ENCODE measurements around the gene ARAP1. TPM values are rescaled to one million over a fixed set of nuclear protein-coding genes. Genes with fewer than 3 reads are reported as not detected.

Gene ARAP1
- total RNA-seq, 1 donor from 2014 or later: 76.8 TPM

DNA sequence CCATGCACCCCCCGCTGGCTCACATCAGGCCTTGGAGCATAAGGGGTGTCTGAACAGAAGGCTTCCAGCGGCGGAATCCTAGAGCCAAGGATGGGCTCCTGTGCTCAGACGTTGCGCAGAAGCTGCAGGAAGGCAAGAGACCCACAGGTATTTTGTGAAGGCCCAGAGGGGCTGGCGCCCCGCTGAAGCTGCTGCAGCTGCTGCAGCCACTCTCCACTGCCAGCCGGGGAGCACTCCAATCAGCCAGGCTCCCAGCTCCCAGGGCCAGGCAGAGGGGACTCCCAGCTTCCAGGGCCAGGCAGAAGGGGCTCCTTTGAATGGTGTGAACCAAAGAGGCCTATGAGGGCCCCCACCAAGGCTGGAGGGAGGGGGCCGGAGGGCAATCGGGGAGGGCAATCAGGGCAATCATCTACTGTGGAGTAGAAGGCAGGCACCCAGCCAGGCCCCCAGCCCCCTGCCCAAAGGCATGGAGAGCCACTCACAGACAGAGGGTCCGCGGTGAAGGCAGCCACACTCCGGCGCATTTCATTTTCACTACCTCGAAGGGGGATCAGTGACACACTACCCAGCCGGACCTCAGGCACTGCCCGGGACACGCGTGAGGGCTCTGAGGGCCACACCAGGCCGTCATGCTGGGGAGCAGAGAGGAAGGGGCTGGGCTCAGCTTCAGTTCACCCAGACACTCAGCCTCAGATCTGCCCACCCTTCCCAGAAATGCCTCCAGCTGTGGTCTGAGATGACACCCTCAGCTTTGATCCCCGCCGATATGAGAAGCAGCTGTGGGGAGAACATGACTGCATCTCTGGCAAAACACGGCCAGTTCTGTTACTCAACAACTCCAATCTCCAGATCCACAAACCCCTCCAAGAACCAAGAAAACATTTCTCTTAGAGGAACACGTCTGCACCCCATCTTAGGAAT, 66.4 kb downstream of the ARAP1 start:
- no peak for DNase-seq (ENCODE audit: low read depth in 2 of 2)

DNA sequence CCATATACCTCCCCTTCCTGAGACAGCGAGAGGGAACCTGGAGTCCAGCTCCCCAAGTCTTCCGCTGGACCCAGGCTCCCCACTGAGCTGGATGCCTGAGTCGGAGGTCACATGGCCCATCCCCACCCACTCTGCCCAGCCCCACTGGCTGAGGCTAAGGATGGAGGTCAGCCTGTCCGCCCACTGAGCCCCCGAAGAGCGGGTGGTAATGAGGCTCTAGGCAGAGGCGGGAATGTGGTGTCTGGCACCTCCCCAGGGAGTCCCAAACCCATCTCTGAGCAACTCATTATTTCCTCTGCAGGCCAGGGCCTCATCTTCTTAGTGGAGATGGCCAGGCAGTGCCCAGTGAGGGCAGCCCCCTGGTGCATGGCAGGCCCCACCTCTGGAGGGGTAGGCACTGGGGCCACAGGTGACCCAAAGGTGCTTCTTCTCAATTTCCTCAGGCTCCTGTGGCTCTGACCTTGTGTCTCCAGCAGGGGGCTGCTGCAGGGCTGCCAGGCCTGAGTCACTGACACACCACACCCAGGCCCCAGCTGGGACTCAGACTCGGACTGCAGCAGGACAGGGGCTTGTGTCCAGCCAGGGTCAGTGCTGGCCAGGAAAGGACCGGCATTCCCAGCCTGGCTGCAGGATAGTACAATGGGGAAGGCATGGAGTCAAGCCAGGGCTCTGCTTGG, 67.8 kb downstream of the ARAP1 start:
- peak; percentile 69 to 77 for DNase-seq (ENCODE audit: low read depth in 2 of 2)

DNA sequence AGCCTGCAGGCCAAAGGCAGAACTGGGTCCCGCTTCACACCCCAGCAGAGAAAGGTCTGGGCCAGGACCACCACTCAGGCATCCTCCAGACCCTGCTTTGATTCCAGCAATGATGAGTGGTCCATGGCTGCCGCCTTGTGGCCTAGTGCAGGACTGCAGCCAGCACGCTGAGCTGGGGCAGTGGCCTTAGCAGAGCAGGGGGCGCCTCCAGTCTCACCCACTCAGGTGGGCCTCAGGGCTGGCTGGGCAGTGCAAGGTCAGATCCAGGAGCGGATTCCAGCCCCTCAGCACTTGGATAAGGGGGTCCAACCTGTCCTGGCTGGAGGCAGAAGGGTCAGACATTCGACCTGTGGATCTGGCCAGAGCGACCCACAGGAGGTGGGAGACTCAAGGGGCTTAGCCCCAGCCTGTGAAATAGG, 68.4 kb downstream of the ARAP1 start:
- DNase-seq (ENCODE audit: low read depth in 2 of 2): peak; percentile 48 to 67

DNA sequence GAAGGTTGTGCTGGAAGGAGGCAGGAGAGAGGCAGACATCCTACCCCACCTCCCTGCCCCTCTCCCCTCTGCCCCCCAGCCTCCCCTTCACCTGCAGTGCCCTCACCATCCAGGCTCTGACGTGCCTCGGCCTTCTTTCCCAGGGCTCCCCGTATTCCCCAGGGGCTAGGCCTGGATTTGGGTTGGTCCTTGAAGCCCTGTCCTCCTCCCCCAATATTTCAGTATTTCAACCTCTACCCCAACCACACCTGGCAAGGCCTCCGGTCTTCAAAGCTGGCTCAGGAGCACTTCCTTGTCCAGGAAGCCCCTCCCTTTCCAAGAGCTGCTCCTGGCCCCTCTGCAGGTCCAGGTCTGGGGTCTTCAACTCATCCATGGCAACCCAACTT, 69.4 kb downstream of the ARAP1 start:
- no peak for DNase-seq (ENCODE audit: low read depth in 2 of 2)

DNA sequence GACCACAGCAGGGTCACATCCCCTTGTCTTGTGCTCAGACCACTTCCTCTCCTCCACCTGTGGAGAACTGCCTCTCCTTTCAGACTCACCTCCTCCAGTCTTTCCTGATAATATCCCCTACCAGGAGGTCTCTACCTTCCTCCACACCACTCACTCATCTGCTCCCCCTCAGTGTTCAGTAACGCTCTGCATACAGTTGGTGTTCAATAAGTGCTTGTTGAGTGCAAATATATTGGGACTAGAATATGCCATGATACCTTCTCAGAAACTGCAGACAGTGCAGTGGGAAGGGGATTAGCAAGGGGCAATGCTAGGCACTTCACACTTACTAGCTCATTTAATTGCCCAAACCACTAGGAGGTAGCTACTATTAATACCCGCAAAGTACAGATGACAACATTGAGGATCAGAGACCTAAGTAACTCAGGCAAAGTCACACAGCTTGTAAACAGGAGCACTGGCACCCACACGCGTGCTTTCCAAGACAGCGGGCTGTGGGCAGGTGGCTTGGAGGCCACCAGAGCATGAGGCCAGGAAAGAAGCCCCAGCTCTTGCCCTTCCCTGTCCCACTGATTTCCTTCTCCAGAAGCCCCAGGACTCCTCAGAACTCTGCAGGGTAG, 69.9 kb downstream of the ARAP1 start:
- no peak for DNase-seq (ENCODE audit: low read depth in 2 of 2)

DNA sequence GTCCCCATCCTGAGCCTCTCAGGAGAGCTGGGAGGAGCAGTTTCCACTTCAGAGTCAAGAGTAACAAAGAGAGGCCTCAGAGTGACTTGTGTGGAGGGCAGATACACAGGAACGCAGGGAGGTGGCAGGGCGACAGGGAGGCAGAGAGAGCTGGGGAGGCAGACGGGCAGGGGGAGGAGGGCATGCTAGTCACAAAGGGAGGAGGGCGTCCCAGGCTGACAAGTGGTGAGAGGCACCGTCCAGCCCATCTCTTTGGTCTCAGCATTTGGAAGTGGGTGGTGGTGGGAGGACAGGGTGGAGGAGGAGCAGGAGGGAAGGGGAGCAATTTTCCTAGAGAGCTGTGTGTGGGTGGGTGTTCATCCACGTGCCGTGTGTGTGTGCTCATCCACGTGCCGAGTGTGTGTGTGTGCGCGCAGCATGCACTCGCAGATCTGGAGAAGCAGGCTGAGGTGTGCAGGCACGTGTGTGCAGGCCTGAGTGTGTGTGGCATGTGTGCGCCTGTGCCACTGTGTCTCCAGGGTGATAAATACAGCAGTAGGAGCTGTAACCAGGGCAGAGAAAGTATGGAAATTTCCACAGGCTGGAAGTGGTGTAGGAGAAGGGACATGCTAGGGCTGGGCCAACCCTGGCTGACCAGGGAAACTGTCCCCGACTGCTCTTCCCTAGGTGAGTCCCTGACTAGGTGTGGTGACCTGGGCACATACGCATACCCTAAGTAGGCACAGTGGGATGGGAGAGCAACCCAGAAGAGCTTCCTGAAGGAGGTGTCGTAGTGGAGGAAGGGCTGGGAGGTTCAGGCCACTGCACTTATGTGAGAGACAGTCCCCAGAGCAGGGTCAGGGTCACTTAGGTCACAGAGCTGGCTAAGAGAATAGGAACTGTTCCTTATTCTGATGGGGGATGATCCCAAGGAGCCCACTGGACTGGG, 70.7 kb downstream of the ARAP1 start:
- DNase-seq (ENCODE audit: low read depth in 2 of 2): peak in 1 of 2 donors; percentile 43

DNA sequence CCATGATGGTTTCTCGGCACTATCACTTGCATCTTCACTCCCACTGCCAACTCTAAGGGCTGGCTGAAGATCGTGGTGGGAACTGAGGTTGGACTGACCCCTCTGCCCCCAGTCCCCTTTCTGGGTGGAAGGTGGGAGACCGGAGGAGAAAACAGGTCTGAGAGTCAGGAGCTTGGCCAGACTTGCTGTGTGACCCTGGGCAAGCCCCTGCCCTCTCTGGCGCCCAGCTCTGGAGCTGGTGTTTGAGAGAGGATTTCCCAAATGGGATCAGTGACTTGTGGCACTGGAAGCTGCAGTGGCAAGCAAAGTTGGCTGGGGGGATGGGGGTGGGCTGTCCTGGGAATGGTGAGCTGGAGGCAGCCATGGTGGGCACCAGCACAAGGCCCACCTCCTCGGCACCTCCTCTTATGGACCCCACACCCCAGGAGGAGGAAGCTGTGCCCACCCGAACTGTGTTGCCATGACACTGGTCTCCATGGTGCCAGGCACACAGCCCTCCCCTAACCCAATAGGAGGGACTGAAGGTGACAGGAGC, 71.5 kb downstream of the ARAP1 start:
- no peak for DNase-seq (ENCODE audit: low read depth in 2 of 2)

DNA sequence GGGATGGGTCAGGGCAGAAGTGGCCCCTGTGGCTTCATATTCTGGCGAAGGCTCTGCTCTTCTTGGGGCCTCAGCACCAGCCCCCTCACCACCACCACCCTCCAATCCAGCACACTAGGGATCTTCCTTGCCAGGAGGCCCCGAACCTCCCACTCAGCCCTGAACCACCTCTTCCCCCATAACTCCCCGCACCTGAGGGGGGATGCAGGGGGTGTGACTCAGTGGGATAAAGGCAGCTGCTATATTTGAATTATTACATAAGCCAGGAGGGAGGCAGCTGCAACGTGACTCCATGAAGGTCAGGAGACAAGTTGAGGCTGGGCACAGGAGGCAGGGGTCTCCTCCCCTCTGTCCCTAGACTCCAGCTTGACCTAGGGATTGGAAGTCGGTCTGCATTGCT, 72.3 kb downstream of the ARAP1 start:
- DNase-seq (ENCODE audit: low read depth in 2 of 2): no peak

DNA sequence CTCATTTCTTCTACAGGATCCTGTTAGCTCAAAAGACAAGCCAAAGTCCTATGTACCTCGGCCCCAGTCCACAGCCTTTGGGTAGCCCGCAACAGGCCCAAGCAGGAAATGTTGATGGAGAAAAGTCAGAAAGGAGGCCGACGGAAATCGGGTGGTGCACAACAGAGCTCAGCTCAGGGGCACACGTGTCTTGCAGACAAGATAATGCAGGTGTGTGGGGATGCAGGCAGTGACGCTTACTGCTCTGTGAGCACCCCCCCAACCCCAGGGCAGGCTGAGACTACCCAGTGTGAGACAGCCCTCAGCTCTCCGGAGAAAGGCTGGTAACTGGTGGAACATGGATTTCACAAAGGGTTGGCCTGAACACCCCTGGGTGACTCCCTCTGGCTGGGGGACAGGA, 73.7 kb downstream of the ARAP1 start:
- DNase-seq (ENCODE audit: low read depth in 2 of 2): no peak

DNA sequence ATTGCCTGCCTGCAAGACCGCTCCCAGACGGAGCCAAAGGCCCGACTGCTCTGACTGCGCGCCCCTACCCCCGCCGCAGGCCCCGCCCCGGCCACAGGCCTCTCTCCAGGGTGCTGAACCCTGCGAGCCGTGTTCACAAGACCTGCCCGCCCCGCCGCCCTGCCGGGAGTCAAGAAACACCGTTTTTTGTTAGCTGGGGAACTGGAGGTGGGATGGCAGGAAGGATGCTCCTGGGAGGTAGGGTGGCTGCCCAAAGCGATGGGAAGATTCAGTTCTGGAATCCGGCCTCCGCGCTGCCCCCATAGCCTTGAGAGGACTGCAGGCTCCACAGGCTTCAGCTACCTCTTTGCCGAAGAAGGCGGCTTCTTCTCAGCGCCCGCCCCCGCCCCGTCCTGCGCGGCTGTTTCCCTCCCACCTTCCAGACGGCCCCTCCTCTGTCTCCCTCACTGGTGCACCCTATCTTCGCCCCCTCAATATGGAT, 75.3 kb downstream of the ARAP1 start:
- DNase-seq (ENCODE audit: low read depth in 2 of 2): peak; percentile 44 to 60

DNA sequence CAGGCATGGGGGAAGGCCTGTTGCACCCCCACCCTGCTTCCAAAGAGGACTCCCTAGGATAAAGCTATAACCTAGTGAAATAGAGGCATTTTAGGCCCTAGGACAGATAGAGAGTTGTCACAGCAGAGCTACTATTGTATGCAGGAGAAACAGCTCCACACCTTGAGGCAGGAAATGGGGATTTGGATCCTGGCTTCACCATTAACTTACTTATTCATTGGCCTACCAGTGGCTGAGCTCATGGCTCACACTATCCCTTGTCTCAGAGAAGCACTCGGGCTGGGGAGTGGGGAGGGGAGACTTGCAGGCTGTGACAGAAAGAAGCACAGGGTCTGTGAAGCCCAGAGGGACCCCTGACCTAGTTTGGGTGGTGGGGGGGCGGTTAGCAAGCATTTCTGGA, 77.0 kb downstream of the ARAP1 start:
- no peak for DNase-seq (ENCODE audit: low read depth in 2 of 2)

DNA sequence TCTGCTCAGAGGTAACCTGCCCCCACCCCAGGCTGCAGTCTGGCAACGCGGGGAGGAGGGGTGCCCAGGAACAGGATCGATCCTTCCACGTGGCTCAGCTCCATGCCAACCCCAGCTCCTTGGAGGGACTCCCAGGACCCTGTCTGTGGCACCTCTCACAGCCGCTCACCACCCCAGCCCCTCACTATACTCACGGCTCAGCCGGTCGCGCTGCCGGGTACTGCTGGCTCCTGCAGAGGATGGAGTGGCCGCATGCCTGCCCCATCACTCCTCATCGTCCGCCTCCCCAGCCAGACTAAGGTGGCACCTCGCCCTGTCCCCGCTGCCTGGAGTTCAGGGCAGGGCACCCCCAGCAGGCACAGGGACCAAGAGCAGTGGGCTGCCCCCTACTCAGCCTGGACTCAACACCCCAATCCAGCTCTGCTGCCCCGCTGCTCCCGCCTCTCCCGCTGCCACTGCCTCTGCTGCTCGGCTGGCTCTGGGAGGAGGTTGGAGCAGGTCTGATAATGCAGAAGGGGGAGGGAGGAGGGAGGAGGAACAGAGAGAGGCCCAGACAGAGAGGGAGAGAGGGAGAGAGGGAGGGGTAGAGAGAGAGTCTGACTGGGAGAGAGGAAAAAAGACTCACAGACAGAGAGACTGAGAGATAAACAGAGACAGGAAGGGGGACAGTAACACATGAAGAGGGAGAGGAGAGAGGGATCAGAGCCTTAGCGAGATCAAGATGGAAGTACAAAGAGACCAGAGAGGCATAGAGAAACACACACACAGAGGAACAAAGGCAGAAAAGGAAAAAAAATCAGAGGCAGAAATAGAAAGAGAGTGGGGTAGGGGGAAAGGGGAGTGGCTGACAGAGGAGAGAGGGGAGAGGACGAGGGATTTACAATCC, 78.0 kb downstream of the ARAP1 start, which contains the start of gene PDE2A:
TSS of gene PDE2A (minus strand) at position 480 of the 886 bp plus-strand sequence. CDS start at position 265, 215 bp downstream.
- DNase-seq (ENCODE audit: low read depth in 2 of 2): no peak

DNA sequence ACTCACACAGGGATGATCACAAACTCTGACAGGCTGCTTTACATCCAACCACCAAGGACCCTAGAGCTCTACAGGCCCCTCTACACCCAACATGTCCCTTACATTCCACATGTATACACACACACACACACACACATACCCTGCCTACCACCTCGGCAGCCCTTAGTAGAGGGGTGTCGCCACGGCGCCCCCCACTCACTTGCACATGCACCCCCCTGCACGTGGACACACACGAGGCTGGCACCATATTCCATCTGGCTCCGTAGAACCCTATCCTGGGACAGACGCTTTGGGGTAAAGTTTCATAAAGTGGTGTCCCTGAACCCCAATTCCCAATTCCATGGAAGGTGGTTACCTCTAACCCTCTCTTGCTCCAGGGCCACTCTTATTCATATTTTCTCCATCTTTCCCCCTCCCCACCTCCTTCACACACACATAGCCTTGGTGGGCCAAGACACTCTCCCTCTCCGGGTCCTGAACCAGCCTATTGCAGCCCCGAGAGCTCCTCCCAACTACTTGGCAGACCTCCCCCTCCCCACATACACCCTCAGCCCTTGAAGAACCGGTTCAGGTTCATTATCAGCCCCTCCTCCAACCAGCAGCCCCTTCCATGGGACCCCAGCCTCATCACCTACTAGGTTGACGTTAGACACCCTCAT, 78.8 kb downstream of the ARAP1 start:
- DNase-seq (ENCODE audit: low read depth in 2 of 2): no peak

DNA sequence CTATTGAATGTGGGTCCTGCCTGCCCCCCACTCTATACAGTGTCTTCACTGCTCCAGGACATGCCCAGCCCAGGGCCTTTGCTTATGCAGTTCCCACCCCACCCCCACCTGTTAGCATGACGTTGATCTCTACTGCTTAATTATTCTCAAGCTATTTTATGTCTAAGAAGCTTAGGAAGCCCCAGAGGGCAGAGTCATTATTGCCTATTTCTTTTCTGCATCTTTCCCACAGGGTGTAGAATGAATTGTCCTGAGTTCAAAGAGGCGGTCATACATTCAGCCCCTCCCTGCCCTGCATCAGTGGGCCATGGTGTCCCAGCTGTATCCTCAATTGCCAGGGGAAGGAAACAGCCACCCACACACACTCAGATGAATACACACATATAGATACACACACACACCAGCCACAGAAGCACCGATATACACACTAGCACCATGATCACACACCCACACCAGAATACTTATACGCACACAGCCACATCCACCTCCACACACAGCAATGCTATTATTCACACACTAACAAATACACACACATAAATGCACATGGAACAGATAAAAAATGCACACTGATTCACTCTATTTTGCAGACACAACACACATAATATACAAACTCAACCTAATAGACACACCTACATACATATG, 79.5 kb downstream of the ARAP1 start:
- DNase-seq (ENCODE audit: low read depth in 2 of 2): peak in 1 of 2 donors; percentile 14

DNA sequence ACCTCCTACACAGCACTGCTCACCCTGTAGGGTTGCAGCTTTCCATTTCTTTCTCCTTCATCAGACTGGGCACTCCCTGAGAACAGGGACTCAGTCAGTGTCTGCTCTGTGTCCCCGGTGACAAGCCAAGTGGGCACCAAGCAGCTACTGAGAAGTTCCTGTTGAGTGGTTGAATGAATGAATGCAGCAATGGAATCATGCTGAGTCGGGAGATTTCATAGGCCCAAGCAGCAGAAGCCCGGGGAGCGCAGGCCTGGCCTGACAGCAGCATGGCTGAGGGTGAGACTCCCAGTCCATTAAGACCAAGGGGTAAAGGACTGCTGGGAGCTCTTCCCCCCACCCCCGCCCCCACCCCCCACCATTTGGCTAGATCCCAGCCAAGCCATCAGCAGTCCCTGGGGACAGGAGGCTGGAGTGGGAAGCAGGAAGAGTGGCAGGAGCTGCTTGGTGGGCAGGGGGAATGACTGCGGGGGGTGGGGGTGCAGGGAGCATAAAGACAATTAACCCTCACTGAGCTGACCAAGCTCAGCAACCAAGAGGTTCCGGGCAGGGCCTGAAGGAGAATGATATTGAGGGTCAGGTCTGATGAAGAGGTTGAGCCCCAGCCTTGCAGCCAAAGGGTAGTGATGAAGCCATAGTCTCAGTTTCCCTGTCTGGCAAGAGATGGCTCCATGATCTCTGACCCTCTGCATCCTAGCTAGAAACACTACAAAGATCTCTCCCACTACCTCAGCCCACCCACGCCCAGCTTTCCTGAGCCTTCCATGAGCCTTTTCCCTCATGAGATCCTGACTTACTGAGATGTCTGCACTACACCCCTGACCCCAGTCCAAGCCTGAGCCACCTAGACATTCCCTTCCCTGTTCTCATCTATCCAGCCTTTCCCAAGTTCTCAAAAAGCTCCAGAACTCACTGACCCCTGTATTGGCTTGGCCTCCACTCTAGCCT, 80.8 kb downstream of the ARAP1 start:
- DNase-seq (ENCODE audit: low read depth in 2 of 2): no peak

DNA sequence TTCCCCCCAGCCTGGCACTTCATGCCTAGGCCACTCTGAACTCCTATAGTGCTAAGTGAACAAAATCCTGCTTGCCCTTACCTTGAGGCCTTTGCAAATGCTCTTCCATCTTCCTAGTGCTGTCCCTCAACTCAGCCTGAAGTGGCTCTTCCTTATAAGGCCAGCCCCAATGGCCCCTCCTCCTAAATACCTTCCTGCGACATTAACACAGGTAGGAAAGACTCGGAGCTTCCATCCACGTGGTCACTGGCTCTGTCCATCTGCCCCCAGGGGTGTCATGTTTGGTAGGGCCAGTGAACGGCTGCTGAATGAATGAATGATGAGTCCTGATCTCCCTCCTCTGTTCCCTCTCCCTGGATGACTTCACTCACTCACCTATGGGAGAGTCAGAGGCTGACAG, 82.2 kb downstream of the ARAP1 start:
- DNase-seq (ENCODE audit: low read depth in 2 of 2): no peak

DNA sequence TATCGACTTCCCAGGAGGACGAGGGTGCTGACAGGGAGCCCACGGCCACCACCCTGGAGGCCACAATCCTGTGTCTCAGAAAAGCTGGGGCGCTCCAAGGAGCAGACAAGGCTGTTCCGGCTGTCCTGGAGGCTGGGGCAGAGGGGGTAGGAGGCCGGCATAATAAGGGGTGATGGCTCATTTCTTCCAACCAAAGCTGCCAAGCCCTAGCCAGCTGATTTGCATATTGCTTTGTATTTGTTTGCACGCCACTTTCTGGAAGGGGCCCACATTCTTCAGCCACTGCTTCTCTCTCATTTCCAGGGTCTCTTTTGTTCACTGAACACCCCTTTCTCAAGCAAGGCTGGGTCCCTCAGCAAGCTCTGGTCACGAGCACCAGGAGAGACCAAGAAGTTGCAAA, 82.7 kb downstream of the ARAP1 start:
- DNase-seq (ENCODE audit: low read depth in 2 of 2): no peak
